Measurements from ENCODE around the gene SLC35A5.
"Not testable (repeated sequence)": the region's sequence is repeated elsewhere in the genome, so short reads cannot be mapped to it uniquely, and the experiment has no call there.

The SLC35A5 gene, protein sequence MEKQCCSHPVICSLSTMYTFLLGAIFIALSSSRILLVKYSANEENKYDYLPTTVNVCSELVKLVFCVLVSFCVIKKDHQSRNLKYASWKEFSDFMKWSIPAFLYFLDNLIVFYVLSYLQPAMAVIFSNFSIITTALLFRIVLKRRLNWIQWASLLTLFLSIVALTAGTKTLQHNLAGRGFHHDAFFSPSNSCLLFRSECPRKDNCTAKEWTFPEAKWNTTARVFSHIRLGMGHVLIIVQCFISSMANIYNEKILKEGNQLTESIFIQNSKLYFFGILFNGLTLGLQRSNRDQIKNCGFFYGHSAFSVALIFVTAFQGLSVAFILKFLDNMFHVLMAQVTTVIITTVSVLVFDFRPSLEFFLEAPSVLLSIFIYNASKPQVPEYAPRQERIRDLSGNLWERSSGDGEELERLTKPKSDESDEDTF

GRCh38 chr3:112561734-112562529, at the start of gene SLC35A5, which contains the start of gene ATG3:
SLC35A5 (plus strand) TSS chr3:112562045; CDS start chr3:112563404, 1,359 bp downstream.
ATG3 (minus strand) TSS chr3:112561962; CDS start chr3:112561528, 434 bp downstream.
- peak; percentile 99 for DNase-seq

DNA sequence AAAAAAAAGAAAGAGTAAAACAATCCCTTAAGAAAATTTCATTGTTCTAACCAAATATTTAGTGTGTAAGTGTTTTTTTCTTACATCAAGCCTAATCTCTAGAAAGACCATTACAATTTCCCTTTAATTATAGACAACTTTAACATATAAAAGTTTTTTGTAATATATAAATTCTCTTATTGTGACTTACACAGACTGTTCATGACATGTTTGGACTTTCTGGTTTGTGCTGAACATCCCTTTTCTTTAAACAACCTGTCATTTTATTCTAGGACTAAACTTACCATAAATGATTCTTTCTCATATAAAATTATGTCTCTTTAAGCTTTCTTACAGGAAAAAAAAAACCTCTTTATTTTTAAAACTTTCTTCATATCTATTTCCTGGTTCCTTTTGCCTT, 49.5 kb upstream of the SLC35A5 start:
- DNase-seq, result no peak

DNA sequence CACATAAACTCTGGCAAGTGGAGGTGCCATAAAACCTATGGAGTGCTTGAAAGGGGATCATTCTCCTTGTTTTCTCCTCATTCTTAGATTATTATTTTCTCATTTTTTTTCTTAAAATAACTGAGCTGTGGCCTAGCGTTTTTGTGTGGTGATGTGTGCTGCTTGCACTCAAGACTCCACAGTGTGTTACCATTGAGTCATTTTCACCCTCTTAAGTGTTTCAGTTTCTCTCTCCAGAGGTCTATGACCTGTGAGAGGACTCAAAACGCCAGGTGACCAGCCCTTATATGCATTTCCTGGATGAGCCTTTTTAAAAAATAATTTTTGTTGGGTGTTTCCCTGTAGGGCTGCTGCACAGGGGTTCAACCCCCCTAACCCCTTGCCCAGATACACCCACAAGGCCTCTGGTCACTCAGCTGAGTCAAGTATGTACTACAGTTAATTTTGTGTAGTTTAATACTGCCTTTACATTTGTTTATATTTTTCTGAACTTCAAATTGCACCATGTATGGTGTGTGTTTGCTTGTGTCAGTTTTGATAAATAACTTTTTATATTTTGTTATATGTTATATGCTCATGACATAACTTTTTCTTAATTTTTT, 47.2 kb upstream of the SLC35A5 start:
- no peak for DNase-seq

DNA sequence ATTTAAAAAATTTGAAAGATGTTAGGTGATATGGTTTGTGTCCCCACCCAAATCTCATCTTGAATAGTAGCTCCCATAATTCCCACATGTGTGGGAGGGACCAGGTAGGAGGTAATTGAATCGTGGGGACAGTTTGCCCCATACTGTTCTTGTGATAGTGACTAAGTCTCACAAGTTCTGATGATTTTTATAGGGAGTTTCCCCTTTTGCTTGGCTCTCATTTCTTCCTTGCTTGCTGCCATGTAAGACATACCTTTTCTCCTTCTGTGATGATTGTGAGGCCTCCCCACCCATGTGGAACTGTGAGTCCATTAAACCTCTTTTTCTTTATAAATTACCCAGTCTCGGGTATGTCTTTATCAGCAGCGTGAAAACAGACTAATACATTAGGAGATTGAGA, 42.9 kb upstream of the SLC35A5 start:
- not testable (repeated sequence) for DNase-seq

GRCh38 chr3:112519424-112520001, 42.3 kb upstream of the SLC35A5 start:
- DNase-seq, result peak; percentile 48

DNA sequence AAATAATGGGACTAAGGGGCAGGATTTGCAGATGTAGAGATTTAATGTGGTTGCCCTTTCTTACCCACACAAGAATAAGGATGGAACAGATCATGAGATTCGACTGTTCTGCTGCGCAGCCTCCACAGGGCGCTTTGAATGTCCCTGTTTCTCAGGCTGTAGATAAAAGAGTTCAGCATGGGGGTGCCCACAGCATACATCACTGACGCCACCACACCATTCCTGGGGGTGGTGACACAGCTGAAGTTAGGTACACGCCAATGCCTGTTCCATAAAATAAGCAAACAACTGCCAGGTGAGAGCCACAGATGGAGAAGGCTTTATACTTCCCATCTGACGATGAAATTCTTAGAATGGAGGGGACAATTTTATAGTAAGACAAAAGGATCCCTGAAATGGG, 37.7 kb upstream of the SLC35A5 start:
- DNase-seq, result not testable (repeated sequence)

- DNase-seq, result no peak
Observed at GRCh38 chr3:112530573-112530972, 31.3 kb upstream of the SLC35A5 start.

GRCh38 chr3:112531358-112531781, 30.5 kb upstream of the SLC35A5 start:
- no peak for DNase-seq

DNA sequence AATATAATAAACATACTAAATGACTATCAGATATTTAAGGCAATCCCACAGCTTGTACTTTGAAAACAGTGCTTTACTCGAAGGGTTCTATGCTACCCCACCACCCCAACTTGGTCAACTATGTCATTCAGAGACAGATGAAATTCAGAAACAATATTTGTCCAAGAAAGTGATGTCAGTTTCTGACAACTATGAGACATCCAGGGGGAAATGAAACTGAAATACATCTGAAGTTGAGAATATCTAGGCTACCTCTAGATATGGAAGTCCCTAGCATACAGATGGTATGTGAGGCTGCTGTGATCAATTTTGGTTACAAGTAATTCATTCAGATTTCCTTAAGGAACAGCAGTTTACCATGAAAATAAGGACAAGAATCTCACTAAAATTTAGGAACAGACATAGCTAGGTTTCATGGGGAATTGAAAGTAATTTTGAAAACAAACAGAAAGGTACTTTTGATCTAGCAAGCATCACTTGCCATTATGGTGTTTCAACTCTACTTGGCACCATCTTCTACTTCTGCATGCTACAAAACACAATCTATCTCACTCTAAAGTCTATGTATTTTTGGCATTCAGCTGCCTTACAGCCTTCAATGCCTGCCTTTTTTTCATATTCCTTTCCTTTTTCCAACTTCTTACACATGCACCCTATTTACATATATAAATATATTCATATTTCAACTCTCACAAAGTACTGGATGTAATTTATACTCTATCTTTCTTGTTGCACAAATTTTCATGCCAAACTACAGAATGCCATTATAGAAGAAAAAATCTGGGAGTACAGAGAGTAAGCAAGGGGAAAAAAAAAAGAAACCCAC, 21.8 kb upstream of the SLC35A5 start:
- no peak for DNase-seq

GRCh38 chr3:112546216-112546759, 15.6 kb upstream of the SLC35A5 start:
- no peak for DNase-seq

GRCh38 chr3:112550859-112551258, 11.0 kb upstream of the SLC35A5 start:
- DNase-seq, result no peak

- DNase-seq, result no peak
Observed at GRCh38 chr3:112555535-112556170, 6.2 kb upstream of the SLC35A5 start.

DNA sequence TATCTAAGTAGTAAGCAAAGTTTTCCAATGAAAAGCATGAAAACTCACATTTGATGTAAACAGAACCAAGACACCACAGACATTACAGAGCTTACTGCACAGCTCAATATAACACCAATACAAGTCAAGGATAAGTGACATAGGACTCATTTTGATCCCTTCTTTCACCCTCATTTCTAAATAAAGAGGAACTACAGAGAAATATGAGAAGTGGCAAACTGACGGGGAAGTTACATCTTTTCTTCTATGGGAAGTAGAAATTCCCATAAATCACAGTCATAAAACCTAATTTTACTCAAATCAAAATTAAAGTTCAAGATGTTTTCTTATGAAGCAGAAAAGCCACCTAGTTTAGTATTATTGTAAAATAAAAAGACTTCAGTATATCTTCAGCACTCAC, 3.9 kb upstream of the SLC35A5 start:
- DNase-seq, result no peak

GRCh38 chr3:112560307-112560706, 1.5 kb upstream of the SLC35A5 start:
- DNase-seq, result no peak

- DNase-seq, result peak; percentile 44
Observed at GRCh38 chr3:112560721-112561483, 943 bp upstream of the SLC35A5 start.

DNA sequence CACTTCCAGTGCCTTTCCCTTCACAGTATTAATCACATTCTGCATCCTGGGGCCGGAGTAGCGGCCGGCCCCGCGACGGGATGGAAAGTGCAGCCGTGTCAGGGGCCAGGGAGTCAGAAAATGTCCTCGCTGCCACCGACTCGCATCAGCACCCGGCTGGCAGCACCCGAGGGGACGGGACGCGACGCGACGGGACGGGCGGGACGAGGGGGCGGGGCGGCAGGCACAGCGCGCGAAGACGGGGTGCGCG, 436 bp upstream of the SLC35A5 start:
- no peak for DNase-seq

DNA sequence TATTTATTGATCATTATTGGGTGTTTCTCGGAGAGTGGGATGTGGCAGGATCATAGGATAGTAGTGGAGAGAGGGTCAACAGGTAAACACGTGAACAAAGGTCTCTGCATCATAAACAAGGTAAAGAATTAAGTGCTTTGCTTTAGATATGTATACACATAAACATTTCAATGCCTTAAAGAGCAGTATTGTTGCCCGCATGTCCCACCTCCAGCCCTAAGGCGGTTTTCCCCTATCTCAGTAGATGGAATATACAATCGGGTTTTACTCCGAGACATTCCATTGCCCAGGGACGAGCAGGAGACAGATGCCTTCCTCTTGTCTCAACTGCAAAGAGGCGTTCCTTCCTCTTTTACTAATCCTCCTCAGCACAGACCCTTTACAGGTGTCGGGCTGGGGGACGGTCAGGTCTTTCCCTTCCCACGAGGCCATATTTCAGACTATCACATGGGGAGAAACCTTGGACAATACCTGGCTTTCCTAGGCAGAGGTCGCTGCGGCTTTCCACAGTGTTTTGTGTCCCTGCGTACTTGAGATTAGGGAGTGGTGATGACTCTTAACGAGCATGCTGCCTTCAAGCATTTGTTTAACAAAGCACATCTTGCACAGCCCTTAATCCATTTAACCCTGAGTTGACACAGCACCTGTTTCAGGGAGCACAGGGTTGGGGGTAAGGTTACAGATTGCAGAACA, 2.5 kb downstream of the SLC35A5 start:
- DNase-seq, result not testable (repeated sequence)

DNA sequence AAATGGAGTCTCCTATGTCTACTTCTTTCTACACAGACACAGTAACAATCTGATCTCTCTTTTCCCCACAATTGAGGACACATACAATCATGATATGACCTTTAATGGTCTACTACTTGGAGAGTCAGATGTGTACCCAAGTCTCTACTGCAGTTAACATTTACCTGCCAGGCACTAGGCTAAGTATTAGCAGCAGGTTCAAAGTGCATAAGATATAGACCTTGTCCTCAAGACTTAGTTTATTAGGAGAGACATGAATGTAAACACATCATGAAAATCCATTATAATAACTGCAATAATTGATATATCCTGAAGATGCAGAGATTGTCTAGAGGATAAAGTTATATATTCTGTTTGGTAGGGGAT, 3.1 kb downstream of the SLC35A5 start:
- DNase-seq, result no peak

DNA sequence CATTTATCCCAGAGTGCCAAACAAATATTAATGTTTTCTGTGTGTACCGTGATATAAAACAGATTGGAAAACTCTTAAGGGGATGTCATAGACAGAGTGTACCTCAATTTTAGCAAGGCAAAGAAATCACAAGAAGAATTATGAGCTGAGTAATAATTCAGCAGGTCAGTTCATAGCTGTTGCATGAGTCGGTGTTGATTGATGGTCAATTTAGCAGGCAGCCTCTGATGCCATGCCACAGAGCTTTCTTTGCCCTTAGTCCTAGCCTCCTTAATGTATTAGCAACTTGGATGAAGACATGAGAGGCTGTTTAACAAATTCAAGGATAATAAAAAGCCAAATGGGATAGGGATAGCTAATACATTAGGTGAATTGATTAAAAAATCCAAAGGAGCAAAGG, 6.8 kb downstream of the SLC35A5 start:
- DNase-seq, result no peak

DNA sequence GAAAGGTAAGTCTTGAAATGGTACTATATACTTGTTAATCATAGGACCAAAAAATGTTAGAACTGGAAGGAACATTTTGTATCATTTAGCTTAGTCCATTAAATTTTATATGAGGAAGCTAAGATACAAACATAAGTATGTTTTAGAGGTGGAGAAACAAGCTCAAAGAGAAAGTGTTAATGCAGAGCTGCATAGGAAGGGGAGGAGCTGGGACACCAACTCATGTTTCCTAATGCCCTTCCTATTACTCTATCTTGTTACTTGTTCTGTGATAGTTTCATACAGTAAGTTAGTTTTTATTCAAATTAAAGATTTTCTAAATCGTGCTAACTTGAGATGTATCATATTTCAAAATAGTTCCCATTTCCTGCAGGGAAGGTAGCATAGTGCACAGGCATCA, 7.4 kb downstream of the SLC35A5 start:
- DNase-seq, result no peak

All from NCI-H2029 treated with DMSO at 0.1 percent for 48 hours (cell line).